GM18951 (cell line): Measurements from ENCODE around the gene WDR91.

ENCODE experiments used
- POLR2A ChIP-seq: IDR thresholded peaks from 4 replicates; pipeline ENCODE4 v1.6.1; 2011; ENCODE audit warnings: mild to moderate bottlenecking; ENCODE audit not compliant: insufficient read length, insufficient read depth; ENCODE audit errors: extremely low read depth
- in situ Hi-C: fragments of 300-500 bp; cut with MboI; formaldehyde crosslinking; loops from one replicate; pipeline ENCODE4 v1.12.0; 2022; ENCODE audit warnings: low sequenced_read_pairs, mixed read lengths, inconsistent platforms; ENCODE audit not compliant: unreplicated experiment

WDR91 gene

GRCh38 chr7:135160858-135161653, 50.3 kb downstream of the WDR91 start:
- in situ Hi-C loops, result no loop called here
- no peak for TF ChIP-seq POLR2A

GRCh38 chr7:135160098-135160857, 51.0 kb downstream of the WDR91 start:
- TF ChIP-seq POLR2A, result no peak
- in situ Hi-C loops, result no loop called here

GRCh38 chr7:135159359-135160085, 51.8 kb downstream of the WDR91 start:
- no peak for TF ChIP-seq POLR2A
- in situ Hi-C loops, result loop anchor here (10.0 kb wide), 1 partner anchor 165 kb away; no protein-coding TSS in a partner anchor

GRCh38 chr7:135158874-135159273, 52.5 kb downstream of the WDR91 start:
- in situ Hi-C loops, result loop anchor here (10.0 kb wide), 1 partner anchor 164 kb away; no protein-coding TSS in a partner anchor

GRCh38 chr7:135158141-135158655, 53.1 kb downstream of the WDR91 start:
- TF ChIP-seq POLR2A, result no peak
- in situ Hi-C loops, result loop anchor here (10.0 kb wide), 1 partner anchor 163 kb away; no protein-coding TSS in a partner anchor

More at GRCh38 chr7:135158874-135159273, 52.5 kb downstream of the WDR91 start:
- no peak for TF ChIP-seq POLR2A

GRCh38 chr7:135156290-135156689, 55.0 kb downstream of the WDR91 start:
- TF ChIP-seq POLR2A, result no peak
- in situ Hi-C loops, result loop anchor here (10.0 kb wide), 1 partner anchor 161 kb away; no protein-coding TSS in a partner anchor

- in situ Hi-C loops, result loop anchor here (10.0 kb wide), 1 partner anchor 160 kb away; no protein-coding TSS in a partner anchor
- no peak for TF ChIP-seq POLR2A
Measured at GRCh38 chr7:135154734-135155133, 56.6 kb downstream of the WDR91 start.

- in situ Hi-C loops, result loop anchor here (10.0 kb wide), 1 partner anchor 158 kb away; no protein-coding TSS in a partner anchor
- TF ChIP-seq POLR2A, result no peak
Measured at GRCh38 chr7:135152442-135152841, 58.9 kb downstream of the WDR91 start.

- TF ChIP-seq POLR2A, result peak; percentile 33
- in situ Hi-C loops, result loop anchor here (10.0 kb wide), 1 partner anchor 157 kb away; no protein-coding TSS in a partner anchor
Measured at GRCh38 chr7:135151533-135151932, 59.8 kb downstream of the WDR91 start.

- TF ChIP-seq POLR2A, result no peak
- in situ Hi-C loops, result loop anchor here (10.0 kb wide), 1 partner anchor 156 kb away; no protein-coding TSS in a partner anchor
Measured at GRCh38 chr7:135151132-135151531, 60.2 kb downstream of the WDR91 start.

- TF ChIP-seq POLR2A, result no peak
Measured at GRCh38 chr7:135150072-135150782, 61.1 kb downstream of the WDR91 start.

More at GRCh38 chr7:135150072-135150782, 61.1 kb downstream of the WDR91 start:
- in situ Hi-C loops, result loop anchor here (10.0 kb wide), 1 partner anchor 155 kb away; no protein-coding TSS in a partner anchor
